WTC11 (cell line): ENCODE data around the gene TRIP12. TPM values are rescaled to one million over a fixed set of nuclear protein-coding genes. Genes with fewer than 3 reads are reported as not detected.

ENCODE experiments used
- ATAC-seq: fragments of 200-7000 bp; cut with Tn5 transposase; 2 replicates; pipeline ENCODE4 v1.10.0; 2021; ENCODE audit warnings: mild to moderate bottlenecking, moderate library complexity
- CTCF ChIA-PET: fragments of 300-600 bp; sonication (Branson Sonifier 250); formaldehyde crosslinking; loops from one replicate; lab custom pipeline; 2021; ENCODE audit warnings: antibody characterized with exemption; lab: Charles Lee
- POLR2A ChIA-PET: fragments of 350-600 bp; sonication (Branson Sonifier 250); formaldehyde crosslinking; loops from one replicate; lab custom pipeline; 2021; ENCODE audit warnings: antibody characterized with exemption; lab: Charles Lee
- DNase-seq: peaks from one replicate; pipeline ENCODE4 v3.0.0; 2021; ENCODE audit warnings: low spot score
- H3K27ac Mint-ChIP-seq: 2 replicates; pipeline ENCODE4 v1.8.0; 2021; ENCODE audit warnings: mixed read lengths
- H3K27me3 Mint-ChIP-seq: 2 replicates; pipeline ENCODE4 v1.8.0; 2021; ENCODE audit warnings: low read depth, mild to moderate bottlenecking, moderate library complexity, mixed read lengths
- H3K36me3 Mint-ChIP-seq: 2 replicates; pipeline ENCODE4 v1.8.0; 2021; ENCODE audit warnings: mixed read lengths
- H3K4me1 Mint-ChIP-seq: 2 replicates; pipeline ENCODE4 v1.8.0; 2022; ENCODE audit warnings: mixed read lengths
- H3K4me3 Mint-ChIP-seq: 2 replicates; pipeline ENCODE4 v1.8.0; 2021; ENCODE audit warnings: mild to moderate bottlenecking, moderate library complexity, mixed read lengths
- H3K9me3 Mint-ChIP-seq: 2 replicates; pipeline ENCODE4 v1.8.0; 2021; ENCODE audit warnings: mixed read lengths
- AFF4 ChIP-seq: sonication (generic); formaldehyde crosslinking; IDR thresholded peaks from 2 replicates; pipeline ENCODE4 v1.8.1; 2023; ENCODE audit warnings: mild to moderate bottlenecking, missing genetic modification reagents, borderline replicate concordance
- ATF1 ChIP-seq: sonication (generic); formaldehyde crosslinking; IDR thresholded peaks from 2 replicates; pipeline ENCODE4 v1.8.1; 2023; ENCODE audit warnings: mild to moderate bottlenecking, moderate library complexity, missing genetic modification reagents
- E2F5 ChIP-seq: sonication (generic); formaldehyde crosslinking; IDR thresholded peaks from 2 replicates; pipeline ENCODE4 v1.8.1; 2022; ENCODE audit warnings: mild to moderate bottlenecking, moderate library complexity, missing genetic modification reagents
- ELF4 ChIP-seq: sonication (generic); formaldehyde crosslinking; IDR thresholded peaks from 2 replicates; pipeline ENCODE4 v1.8.1; 2022; ENCODE audit warnings: low read depth, mild to moderate bottlenecking, moderate library complexity, missing genetic modification reagents
- ETV6 ChIP-seq: sonication (generic); formaldehyde crosslinking; IDR thresholded peaks from 2 replicates; pipeline ENCODE4 v1.8.1; 2022; ENCODE audit warnings: mild to moderate bottlenecking, missing genetic modification reagents
- MLX ChIP-seq: sonication (generic); formaldehyde crosslinking; IDR thresholded peaks from 2 replicates; pipeline ENCODE4 v1.8.1; 2023; ENCODE audit warnings: mild to moderate bottlenecking, missing genetic modification reagents, moderate library complexity
- PRRX2 ChIP-seq: fragments of 250-450 bp; sonication (Bioruptor Pico); IDR thresholded peaks from 2 replicates; pipeline ENCODE4 v1.8.0; 2021; ENCODE audit warnings: mild to moderate bottlenecking
- SMAD4 ChIP-seq: sonication (generic); formaldehyde crosslinking; IDR thresholded peaks from 2 replicates; pipeline ENCODE4 v1.8.0; 2022; ENCODE audit warnings: mild to moderate bottlenecking, missing genetic modification reagents
- USF1 ChIP-seq: sonication (generic); formaldehyde crosslinking; IDR thresholded peaks from 2 replicates; pipeline ENCODE4 v1.8.0; 2022; ENCODE audit warnings: mild to moderate bottlenecking, missing genetic modification reagents
- total RNA-seq: library from RNA; stranded (reverse); gene quantifications from 3 replicates; pipeline ENCODE4 v1.2.3, GENCODE V29; 2021
- TF ChIP-seq, protein P1 (sequence below): sonication (generic); formaldehyde crosslinking; IDR thresholded peaks from 2 replicates; pipeline ENCODE4 v1.8.0; 2022; ENCODE audit warnings: missing genetic modification reagents
- TF ChIP-seq, protein P2 (sequence below): fragments of 250-450 bp; sonication (Bioruptor Pico); IDR thresholded peaks from 2 replicates; pipeline ENCODE4 v2.1.2; 2022; ENCODE audit warnings: mild to moderate bottlenecking, moderate library complexity
- TF ChIP-seq, protein P3 (sequence below): sonication (generic); formaldehyde crosslinking; IDR thresholded peaks from 2 replicates; pipeline ENCODE4 v1.8.0; 2023; ENCODE audit warnings: mild to moderate bottlenecking, missing genetic modification reagents
- TF ChIP-seq, protein P4 (sequence below): fragments of 250-450 bp; sonication (Bioruptor Pico); conservative IDR thresholded peaks from 2 replicates; pipeline ENCODE4 v1.9.0; 2021; ENCODE audit warnings: mild to moderate bottlenecking
- TF ChIP-seq, protein P5 (sequence below): sonication (generic); formaldehyde crosslinking; conservative IDR thresholded peaks from 2 replicates; pipeline ENCODE4 v1.8.1; 2022; ENCODE audit warnings: mild to moderate bottlenecking, missing genetic modification reagents

TRIP12 gene
- total RNA-seq, 1 experiment from 2014 or later, result 149 TPM

DNA sequence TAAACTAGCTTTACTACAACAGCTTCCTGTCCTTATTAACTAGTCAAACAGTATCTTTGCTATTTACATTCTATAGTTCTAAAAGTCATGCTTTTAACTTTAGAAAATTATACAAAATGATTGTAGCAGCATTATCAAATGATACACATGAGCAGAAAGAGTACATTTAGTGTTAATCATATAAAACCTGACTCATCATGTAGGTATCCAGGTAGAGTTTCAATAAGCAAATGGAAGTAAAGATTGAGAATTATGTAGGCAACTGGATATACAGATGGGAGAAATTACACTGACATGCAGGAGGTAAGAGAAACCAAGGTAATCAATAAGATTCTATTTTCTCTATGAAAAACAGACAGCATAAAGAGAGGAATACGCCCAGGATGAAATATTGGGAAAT lies 33.8 kb downstream of the TRIP12 start (continued):
- TF ChIP-seq, protein P1, sequence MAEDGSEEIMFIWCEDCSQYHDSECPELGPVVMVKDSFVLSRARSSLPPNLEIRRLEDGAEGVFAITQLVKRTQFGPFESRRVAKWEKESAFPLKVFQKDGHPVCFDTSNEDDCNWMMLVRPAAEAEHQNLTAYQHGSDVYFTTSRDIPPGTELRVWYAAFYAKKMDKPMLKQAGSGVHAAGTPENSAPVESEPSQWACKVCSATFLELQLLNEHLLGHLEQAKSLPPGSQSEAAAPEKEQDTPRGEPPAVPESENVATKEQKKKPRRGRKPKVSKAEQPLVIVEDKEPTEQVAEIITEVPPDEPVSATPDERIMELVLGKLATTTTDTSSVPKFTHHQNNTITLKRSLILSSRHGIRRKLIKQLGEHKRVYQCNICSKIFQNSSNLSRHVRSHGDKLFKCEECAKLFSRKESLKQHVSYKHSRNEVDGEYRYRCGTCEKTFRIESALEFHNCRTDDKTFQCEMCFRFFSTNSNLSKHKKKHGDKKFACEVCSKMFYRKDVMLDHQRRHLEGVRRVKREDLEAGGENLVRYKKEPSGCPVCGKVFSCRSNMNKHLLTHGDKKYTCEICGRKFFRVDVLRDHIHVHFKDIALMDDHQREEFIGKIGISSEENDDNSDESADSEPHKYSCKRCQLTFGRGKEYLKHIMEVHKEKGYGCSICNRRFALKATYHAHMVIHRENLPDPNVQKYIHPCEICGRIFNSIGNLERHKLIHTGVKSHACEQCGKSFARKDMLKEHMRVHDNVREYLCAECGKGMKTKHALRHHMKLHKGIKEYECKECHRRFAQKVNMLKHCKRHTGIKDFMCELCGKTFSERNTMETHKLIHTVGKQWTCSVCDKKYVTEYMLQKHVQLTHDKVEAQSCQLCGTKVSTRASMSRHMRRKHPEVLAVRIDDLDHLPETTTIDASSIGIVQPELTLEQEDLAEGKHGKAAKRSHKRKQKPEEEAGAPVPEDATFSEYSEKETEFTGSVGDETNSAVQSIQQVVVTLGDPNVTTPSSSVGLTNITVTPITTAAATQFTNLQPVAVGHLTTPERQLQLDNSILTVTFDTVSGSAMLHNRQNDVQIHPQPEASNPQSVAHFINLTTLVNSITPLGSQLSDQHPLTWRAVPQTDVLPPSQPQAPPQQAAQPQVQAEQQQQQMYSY, result no peak

DNA sequence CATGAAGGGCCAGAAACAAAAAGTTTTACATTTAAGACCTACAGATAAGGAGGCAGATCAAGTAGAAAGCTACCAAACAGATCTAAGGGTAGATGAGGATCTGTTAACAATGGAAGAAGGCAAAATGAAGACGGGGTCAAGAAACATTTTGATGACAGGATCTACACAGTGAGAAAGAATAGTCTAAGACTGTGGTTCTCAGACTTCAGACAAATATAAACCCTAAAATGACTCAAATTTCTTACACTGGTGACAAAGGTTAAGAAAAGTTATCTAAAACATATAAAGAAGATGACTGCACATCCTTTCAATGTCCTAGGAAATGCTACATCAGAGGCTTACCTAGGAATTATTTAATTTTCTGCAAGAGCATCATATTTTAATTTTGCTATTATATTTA lies 34.4 kb downstream of the TRIP12 start:
- no peaks in the 10 kb centered on the region for H3K36me3 Mint-ChIP-seq
- CTCF ChIA-PET, result no interaction called here
- POLR2A ChIA-PET, result no interaction called here

More for the DNA sequence above, 34.4 kb downstream of the TRIP12 start:
- no peak for TF ChIP-seq USF1 (CRISPR knock-in tag)
- TF ChIP-seq SMAD4 (CRISPR knock-in tag), result no peak
- TF ChIP-seq ETV6 (CRISPR knock-in tag), result no peak
- TF ChIP-seq PRRX2, result no peak
- TF ChIP-seq, protein P2, sequence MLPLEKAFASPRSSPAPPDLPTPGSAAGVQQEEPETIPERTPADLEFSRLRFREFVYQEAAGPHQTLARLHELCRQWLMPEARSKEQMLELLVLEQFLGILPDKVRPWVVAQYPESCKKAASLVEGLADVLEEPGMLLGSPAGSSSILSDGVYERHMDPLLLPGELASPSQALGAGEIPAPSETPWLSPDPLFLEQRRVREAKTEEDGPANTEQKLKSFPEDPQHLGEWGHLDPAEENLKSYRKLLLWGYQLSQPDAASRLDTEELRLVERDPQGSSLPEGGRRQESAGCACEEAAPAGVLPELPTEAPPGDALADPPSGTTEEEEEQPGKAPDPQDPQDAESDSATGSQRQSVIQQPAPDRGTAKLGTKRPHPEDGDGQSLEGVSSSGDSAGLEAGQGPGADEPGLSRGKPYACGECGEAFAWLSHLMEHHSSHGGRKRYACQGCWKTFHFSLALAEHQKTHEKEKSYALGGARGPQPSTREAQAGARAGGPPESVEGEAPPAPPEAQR (CRISPR knock-in tag), result no peak
- TF ChIP-seq E2F5, result no peak
- TF ChIP-seq, protein P3, sequence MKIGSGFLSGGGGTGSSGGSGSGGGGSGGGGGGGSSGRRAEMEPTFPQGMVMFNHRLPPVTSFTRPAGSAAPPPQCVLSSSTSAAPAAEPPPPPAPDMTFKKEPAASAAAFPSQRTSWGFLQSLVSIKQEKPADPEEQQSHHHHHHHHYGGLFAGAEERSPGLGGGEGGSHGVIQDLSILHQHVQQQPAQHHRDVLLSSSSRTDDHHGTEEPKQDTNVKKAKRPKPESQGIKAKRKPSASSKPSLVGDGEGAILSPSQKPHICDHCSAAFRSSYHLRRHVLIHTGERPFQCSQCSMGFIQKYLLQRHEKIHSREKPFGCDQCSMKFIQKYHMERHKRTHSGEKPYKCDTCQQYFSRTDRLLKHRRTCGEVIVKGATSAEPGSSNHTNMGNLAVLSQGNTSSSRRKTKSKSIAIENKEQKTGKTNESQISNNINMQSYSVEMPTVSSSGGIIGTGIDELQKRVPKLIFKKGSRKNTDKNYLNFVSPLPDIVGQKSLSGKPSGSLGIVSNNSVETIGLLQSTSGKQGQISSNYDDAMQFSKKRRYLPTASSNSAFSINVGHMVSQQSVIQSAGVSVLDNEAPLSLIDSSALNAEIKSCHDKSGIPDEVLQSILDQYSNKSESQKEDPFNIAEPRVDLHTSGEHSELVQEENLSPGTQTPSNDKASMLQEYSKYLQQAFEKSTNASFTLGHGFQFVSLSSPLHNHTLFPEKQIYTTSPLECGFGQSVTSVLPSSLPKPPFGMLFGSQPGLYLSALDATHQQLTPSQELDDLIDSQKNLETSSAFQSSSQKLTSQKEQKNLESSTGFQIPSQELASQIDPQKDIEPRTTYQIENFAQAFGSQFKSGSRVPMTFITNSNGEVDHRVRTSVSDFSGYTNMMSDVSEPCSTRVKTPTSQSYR (CRISPR knock-in tag), result no peak
- TF ChIP-seq ELF4, result no peak
- TF ChIP-seq, protein P4, sequence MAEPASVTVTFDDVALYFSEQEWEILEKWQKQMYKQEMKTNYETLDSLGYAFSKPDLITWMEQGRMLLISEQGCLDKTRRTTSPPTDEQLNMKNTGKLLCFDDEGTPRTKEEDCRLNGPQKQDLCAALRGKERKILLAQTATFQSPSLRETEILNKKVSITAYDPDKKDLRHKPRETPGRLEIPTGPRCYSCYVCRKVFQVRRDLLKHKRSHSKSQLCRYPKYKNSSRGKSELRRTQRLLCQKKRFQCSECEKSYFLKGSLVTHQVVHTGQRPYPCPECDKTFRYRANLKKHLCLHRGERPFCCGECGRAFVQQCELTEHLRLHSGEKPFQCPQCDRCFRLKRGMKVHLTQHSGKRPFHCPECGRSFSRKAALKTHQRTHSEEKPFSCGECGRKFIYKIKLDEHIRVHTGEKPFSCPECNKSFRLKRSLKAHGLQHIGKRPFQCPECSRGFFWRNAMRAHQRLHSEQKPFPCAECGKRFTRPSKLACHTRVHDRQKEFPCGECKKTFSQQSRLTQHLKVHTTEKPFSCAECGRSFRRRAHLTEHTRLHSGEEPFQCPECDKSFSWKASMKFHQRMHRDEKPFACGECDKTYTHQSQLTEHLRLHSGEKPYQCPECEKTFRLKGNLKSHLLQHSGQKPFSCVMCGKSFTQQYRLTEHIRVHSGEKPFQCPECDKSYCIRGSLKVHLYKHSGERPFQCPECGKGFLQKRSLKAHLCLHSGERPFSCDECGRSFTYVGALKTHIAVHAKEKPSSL (CRISPR knock-in tag), result no peak
- TF ChIP-seq, protein P5, sequence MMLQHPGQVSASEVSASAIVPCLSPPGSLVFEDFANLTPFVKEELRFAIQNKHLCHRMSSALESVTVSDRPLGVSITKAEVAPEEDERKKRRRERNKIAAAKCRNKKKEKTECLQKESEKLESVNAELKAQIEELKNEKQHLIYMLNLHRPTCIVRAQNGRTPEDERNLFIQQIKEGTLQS, result no peak
- TF ChIP-seq ATF1, result no peak
- TF ChIP-seq AFF4 (CRISPR knock-in tag), result no peak
- TF ChIP-seq MLX (CRISPR knock-in tag), result no peak
- H3K27ac Mint-ChIP-seq, result peak overlapping the region; percentile 28; the same call in 1 of the 2 replicates
- peaks cover 21% of the 10 kb centered on the region for H3K4me1 Mint-ChIP-seq
- no peaks in the 10 kb centered on the region for H3K9me3 Mint-ChIP-seq
- no peak for DNase-seq
- no peak overlapping the region for H3K4me3 Mint-ChIP-seq
- no peaks in the 10 kb centered on the region for H3K27me3 Mint-ChIP-seq
- ATAC-seq, result no peak
